Ovary (tissue), 9 donors: ENCODE results near the gene IER5. TPM values are rescaled to one million over a fixed set of nuclear protein-coding genes. Genes with fewer than 3 reads are reported as not detected.

Experiments used
- DNase-seq, 5 donors: peaks; one replicate each; pipeline ENCODE4 v3.0.0-alpha.2; 2019 to 2020
- H3K27ac ChIP-seq, 2 donors: fragments of 200-600 bp; one replicate each; pipeline versions ENCODE4 v1.5.1 to v1.8.0; 2019 to 2022
- H3K27me3 ChIP-seq: fragments of 200-600 bp; one replicate; pipeline ENCODE4 v1.8.0; 2022
- H3K36me3 ChIP-seq: fragments of 200-600 bp; sonication (generic); one replicate; pipeline ENCODE4 v1.5.1; 2019
- H3K4me1 ChIP-seq: one replicate; pipeline ENCODE4 v1.8.1; 2013; ENCODE audit warnings: mild to moderate bottlenecking, moderate library complexity; ENCODE audit not compliant: insufficient read depth
- H3K4me3 ChIP-seq: fragments of 200-600 bp; sonication (generic); one replicate; pipeline ENCODE4 v1.5.1; 2017
- H3K9me3 ChIP-seq, 2 donors: fragments of 200-600 bp in 1 of 2; sonication (generic) in 1 of 2; one replicate each; pipeline versions ENCODE4 v1.5.1 to v1.8.1; 2013 to 2019; ENCODE audit warnings: mild to moderate bottlenecking in 1 of 2, moderate library complexity in 1 of 2
- EP300 ChIP-seq: sonication (generic); formaldehyde crosslinking; IDR thresholded peaks from one replicate; pipeline ENCODE4 v1.6.1; 2017; ENCODE audit warnings: antibody characterized with exemption
- POLR2A ChIP-seq: fragments of 450-650 bp; IDR thresholded peaks from one replicate; pipeline ENCODE4 v1.6.1; 2017; ENCODE audit warnings: antibody characterized with exemption, mild to moderate bottlenecking, moderate library complexity
- WGBS, 3 donors: extraction: QIAGEN DNeasy Blood & Tissue Kit in 1 of 3; methylation state at CpG; one replicate each; pipeline versions ENCODE4 v1.1.5 to v1.1.7; 2013 to 2017; 5-methylcytosine and 5-hydroxymethylcytosine counted together
- intact Hi-C, 4 donors: fragments of 100-400 bp; cut with DNase I; formaldehyde crosslinking; loops; one replicate each; pipeline versions ENCODE4 v1.11.0 to v1.15.1; 2022 to 2023
- polyA plus RNA-seq, 2 donors: library from polyadenylated mRNA; stranded (reverse); fragments of 200-250 nt in 1 of 2; fragments of 350-450 nt in 1 of 2; fragmentation: Illumina TruSeq in 1 of 2; extraction: RNeasy Lipid Tissue Mini Kit (QIAGEN cat#74804) in 1 of 2; gene quantifications; one replicate each; pipeline ENCODE4 v1.2.3, GENCODE V29; 2013 to 2014
- total RNA-seq, 7 donors: library from RNA; depleted of rRNA in 2 of 7; stranded (reverse); fragments of >200 nt in 2 of 7; fragmentation: NEBNext Ultra II Directional in 3 of 7; extraction: Animal tissue kit (Norgen Biotek cat#: 25700) in 3 of 7; gene quantifications; one replicate each; pipeline versions ENCODE4 v1.1.0 to v1.2.4, GENCODE V29; 2016 to 2023
- TF ChIP-seq, protein P1 (sequence below), 3 donors: fragments of 450-650 bp in 2 of 3; fragments of 200-600 bp in 1 of 3; IDR thresholded peaks; one replicate each; pipeline versions ENCODE4 v1.5.1 to v1.8.0; 2016 to 2022; ENCODE audit warnings: antibody characterized with exemption in 3 of 3, mild to moderate bottlenecking in 1 of 3
- donor health status: DM: no; HTN: no; CAD: no; lungs with moderate emphysema.
- donor health status: DM: no; HTN: no; CAD: no.
- donor health status: Bipolar disorder and iron deficiency.
- donor health status: DM: yes; HTN: yes; CAD: no.
- donor health status: DM: no; HTN: no; CAD: no.
- donor health status: DM: yes; HTN: yes; CAD: no.

Gene IER5
- total and polyA plus RNA-seq, 9 donors: 2.5 to 43.4 (median 5.7) TPM

DNA sequence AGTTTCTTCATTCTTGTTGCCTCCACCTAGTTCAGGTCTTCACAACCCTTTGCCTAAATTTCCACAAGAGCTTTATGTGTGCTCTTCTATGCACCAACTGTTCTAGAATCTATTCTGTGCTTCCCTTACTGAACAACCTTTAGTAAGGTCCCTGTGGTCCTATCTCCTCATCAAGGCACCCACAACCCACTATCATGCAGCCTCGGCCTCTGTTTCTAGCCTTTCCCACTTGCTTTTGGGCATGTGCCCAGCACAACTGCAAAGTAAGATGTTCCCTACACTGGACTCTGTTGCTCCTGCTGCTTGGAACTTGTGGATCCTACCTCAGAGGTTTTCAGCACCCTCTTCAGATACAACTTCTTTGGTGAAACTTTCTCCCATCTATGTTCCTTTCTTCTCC is 2.4 kb upstream of the IER5 start:
- no peak for TF ChIP-seq POLR2A
- H3K4me1 ChIP-seq: no peaks in the 10 kb centered on the region
- no peaks in the 10 kb centered on the region for H3K27me3 ChIP-seq
- WGBS, 3 donors: 77 to 94% (median 87%) methylated on average over 1 of the region's 1 CpG
- H3K27ac ChIP-seq: no peak overlapping the region
- H3K4me3 ChIP-seq: no peak overlapping the region
- intact Hi-C loops: loop anchor here in 3 of 4 donors (5.0 kb wide), 3 partner anchors 54 to 64 kb away; partner anchors contain the start of genes MR1 (in 1 of the 3) and STX6 (in 1 of the 3)
- DNase-seq: no peak
- no peaks in the 10 kb centered on the region for H3K36me3 ChIP-seq
- H3K9me3 ChIP-seq: no peaks in the 10 kb centered on the region

DNA sequence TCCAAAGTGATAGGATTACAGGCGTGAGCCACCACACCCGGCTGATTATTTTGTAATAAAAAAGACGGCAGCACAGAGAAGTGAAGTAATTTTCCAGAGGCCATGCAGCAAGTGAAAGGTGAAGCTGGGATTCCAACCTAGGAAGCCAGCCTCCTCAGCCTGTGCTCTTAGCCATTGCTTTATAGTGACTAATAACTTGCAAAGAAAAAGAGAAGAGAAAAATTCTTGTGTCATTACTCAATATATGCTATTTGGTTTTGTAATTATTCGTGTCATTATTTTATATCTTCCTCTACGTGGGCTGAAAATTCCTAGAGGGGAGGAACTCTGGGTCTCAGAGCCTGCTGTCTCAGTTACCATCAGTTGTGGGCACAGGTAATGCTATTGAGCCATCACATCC is 1.6 kb upstream of the IER5 start:
- DNase-seq: no peak
- intact Hi-C loops: loop anchor here in 3 of 4 donors (5.0 kb wide), 3 partner anchors 55 to 65 kb away; partner anchors contain the start of genes MR1 (in 1 of the 3) and STX6 (in 1 of the 3)
- no peaks in the 10 kb centered on the region for H3K4me1 ChIP-seq
- TF ChIP-seq EP300 (no peak), POLR2A (no peak)
- TF ChIP-seq, protein P1, sequence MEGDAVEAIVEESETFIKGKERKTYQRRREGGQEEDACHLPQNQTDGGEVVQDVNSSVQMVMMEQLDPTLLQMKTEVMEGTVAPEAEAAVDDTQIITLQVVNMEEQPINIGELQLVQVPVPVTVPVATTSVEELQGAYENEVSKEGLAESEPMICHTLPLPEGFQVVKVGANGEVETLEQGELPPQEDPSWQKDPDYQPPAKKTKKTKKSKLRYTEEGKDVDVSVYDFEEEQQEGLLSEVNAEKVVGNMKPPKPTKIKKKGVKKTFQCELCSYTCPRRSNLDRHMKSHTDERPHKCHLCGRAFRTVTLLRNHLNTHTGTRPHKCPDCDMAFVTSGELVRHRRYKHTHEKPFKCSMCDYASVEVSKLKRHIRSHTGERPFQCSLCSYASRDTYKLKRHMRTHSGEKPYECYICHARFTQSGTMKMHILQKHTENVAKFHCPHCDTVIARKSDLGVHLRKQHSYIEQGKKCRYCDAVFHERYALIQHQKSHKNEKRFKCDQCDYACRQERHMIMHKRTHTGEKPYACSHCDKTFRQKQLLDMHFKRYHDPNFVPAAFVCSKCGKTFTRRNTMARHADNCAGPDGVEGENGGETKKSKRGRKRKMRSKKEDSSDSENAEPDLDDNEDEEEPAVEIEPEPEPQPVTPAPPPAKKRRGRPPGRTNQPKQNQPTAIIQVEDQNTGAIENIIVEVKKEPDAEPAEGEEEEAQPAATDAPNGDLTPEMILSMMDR (IDR thresholded peaks at IDR 0.05): no peak
- no peaks in the 10 kb centered on the region for H3K27me3 ChIP-seq
- no peak overlapping the region for H3K27ac ChIP-seq
- H3K36me3 ChIP-seq: no peaks in the 10 kb centered on the region
- no peaks in the 10 kb centered on the region for H3K9me3 ChIP-seq
- 59 to 70% (median 70%) methylated on average over 5 of the region's 5 CpGs for WGBS, 3 donors
- no peak overlapping the region for H3K4me3 ChIP-seq

DNA sequence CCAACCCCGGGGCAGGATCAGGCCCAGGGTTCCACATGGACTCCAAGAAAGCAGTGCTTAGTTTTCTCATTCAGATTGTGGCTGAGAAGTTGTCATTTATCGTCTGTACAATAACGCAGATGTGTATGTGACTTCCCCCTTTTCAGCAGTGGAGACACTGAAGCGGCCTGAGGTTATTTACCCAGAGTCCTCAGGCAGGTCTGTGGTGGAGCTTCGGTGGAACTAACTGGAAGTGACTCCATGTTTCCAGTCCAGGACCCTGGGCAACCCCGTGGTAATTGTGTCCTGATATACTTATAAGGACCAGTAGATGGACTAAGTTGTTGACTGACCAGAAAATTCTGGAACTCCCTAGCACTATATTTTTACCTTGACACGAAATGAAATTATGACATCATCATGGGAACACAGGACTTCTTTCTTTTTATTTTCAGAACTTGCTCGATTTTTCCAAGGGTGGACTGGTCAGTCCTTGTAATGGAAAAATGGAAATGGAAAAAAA is 1.0 kb upstream of the IER5 start:
- TF ChIP-seq EP300: no peak
- TF ChIP-seq, protein P1 (IDR thresholded peaks at IDR 0.05): no peak
- no peak for TF ChIP-seq POLR2A
- WGBS, 3 donors: 79 to 80% (median 80%) methylated on average over 8 of the region's 8 CpGs
- H3K27me3 ChIP-seq: no peaks in the 10 kb centered on the region
- no peaks in the 10 kb centered on the region for H3K4me1 ChIP-seq
- H3K9me3 ChIP-seq: no peaks in the 10 kb centered on the region
- intact Hi-C loops: loop anchor here in 3 of 4 donors (5.0 kb wide), 3 partner anchors 55 to 65 kb away; partner anchors contain the start of genes MR1 (in 1 of the 3) and STX6 (in 1 of the 3)
- no peak overlapping the region for H3K4me3 ChIP-seq
- H3K27ac ChIP-seq: no peak overlapping the region
- no peak for DNase-seq
- H3K36me3 ChIP-seq: no peaks in the 10 kb centered on the region

DNA sequence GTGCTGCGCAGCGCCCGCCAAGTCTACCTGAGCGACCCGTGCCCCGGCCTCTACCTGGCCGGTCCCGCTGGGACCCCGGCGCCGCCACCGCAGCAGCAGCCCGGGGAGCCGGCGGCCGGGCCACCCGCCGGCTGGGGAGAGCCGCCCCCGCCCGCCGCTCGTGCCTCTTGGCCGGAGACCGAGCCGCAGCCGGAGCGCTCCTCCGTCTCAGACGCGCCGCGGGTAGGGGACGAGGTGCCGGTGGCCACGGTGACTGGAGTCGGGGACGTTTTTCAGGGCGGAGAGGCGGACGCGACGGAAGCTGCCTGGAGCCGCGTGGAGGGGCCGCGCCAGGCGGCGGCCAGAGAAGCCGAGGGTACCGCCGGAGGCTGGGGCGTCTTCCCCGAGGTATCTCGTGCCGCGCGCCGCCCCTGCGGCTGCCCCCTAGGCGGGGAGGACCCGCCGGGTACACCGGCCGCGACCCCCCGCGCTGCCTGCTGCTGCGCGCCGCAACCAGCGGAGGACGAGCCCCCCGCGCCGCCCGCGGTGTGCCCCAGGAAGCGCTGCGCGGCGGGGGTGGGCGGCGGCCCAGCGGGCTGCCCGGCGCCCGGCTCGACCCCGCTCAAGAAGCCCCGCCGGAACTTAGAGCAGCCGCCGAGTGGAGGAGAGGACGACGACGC is 646 bp downstream of the IER5 start:
- peak overlapping the region; percentile 74 for H3K4me3 ChIP-seq
- DNase-seq: peak in 2 of 5 donors; percentile 35 to 55
- no peaks in the 10 kb centered on the region for H3K9me3 ChIP-seq
- H3K36me3 ChIP-seq: no peaks in the 10 kb centered on the region
- no peaks in the 10 kb centered on the region for H3K4me1 ChIP-seq
- TF ChIP-seq EP300 (no peak), POLR2A (no peak)
- TF ChIP-seq, protein P1 (IDR thresholded peaks at IDR 0.05): no peak
- H3K27ac ChIP-seq: peak overlapping the region; percentile 53 to 66
- intact Hi-C loops: loop anchor here in 3 of 4 donors (5.0 kb wide), 3 partner anchors 53 to 67 kb away; partner anchors contain the start of genes MR1 (in 1 of the 3) and STX6 (in 1 of the 3)
- WGBS, 3 donors: 0 to 1% (median 0%) methylated on average over 46 to 97 of the region's 97 CpGs
- H3K27me3 ChIP-seq: no peaks in the 10 kb centered on the region
